Stomach (tissue), 4 donors: ENCODE data around the gene ANTXR2.

Source experiments
- CTCF ChIP-seq, 7 experiments: fragments of 450-650 bp in 4 of 7; fragments of 200-600 bp in 3 of 7; sonication (generic) in 3 of 7; IDR thresholded peaks; one replicate each; pipeline ENCODE4 v1.5.1; 2016 to 2019; ENCODE audit warnings: antibody characterized with exemption in 7 of 7, control low read depth in 2 of 7, mild to moderate bottlenecking in 1 of 7
- EP300 ChIP-seq: sonication (generic); formaldehyde crosslinking; IDR thresholded peaks from one replicate; pipeline ENCODE4 v1.6.1; 2017; ENCODE audit warnings: antibody characterized with exemption
- POLR2A ChIP-seq, 4 donors: fragments of 450-650 bp; IDR thresholded peaks; one replicate each; pipeline ENCODE4 v1.6.1; 2016; ENCODE audit warnings: antibody characterized with exemption in 4 of 4, control low read depth in 2 of 4, mild to moderate bottlenecking in 1 of 4, moderate library complexity in 1 of 4
- POLR2AphosphoS5 ChIP-seq, 3 donors: sonication (generic); formaldehyde crosslinking; IDR thresholded peaks; one replicate each; pipeline ENCODE4 v1.6.1; 2016; ENCODE audit warnings: antibody characterized with exemption in 3 of 3

- TF ChIP-seq POLR2A (IDR thresholded peaks at IDR 0.05), result no peak
- TF ChIP-seq CTCF (IDR thresholded peaks at IDR 0.05), result no peak
- TF ChIP-seq POLR2AphosphoS5 (IDR thresholded peaks at IDR 0.05), result no peak
- TF ChIP-seq EP300, result no peak
Observed at GRCh38 chr4:80069108-80069836, 3.8 kb downstream of the ANTXR2 start.
